Urothelium cell line (cell line): ENCODE results near the gene PPARG.

Experiments used
- DNase-seq: peaks from one replicate; pipeline ENCODE4 v3.0.0; 2011; ENCODE audit warnings: low spot score, mixed read lengths
- FAIRE-seq: peaks from 2 replicates; lab custom pipeline; 2011; peaks lifted over from hg19 to GRCh38; lab: Jason Lieb, UNC

PPARG gene

GRCh38 chr3:12308517-12308916, 19.6 kb downstream of the PPARG start:
- FAIRE-seq: no peak
- DNase-seq: peak; percentile 41

- DNase-seq (no peak), FAIRE-seq (no peak)
Measured at GRCh38 chr3:12309716-12310115, 20.8 kb downstream of the PPARG start.

DNA sequence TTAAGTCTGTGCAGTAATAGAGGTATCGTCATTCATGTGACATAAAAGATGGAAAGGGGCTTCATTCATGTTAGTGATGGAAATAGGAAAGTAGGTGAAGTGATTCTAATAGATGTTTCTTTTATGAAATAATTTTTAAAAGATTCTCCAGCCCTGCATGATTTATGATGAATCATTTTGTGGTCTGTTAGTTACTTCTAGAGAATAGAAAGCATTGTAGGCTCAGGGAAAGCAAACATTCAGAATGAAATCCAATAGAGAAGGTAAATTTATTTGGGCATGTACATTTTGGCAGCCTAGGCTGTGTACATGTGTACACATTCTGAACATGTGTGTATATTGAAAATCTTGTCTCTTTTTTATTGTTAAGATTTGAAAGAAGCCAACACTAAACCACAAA, 23.1 kb downstream of the PPARG start:
- FAIRE-seq (no peak), DNase-seq (no peak)

DNA sequence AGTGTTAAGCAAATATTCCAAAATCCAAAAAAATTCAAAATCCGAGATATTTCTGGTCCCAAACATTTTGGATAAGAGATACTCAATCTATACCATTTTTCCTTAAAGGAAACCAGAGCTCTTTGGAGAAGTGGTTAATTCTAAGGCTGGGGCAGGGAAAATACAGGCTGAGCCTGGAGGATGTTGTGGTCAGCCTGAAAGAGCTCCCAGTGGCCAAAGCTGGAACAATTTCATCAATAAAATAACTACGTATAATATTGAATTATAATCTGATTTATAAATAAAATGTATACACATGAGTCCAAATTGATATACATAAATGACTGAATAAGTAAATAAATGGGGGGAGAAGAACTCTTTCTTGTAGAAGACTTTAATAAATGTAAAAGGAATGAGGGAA, 24.6 kb downstream of the PPARG start:
- DNase-seq (no peak), FAIRE-seq (no peak)

DNA sequence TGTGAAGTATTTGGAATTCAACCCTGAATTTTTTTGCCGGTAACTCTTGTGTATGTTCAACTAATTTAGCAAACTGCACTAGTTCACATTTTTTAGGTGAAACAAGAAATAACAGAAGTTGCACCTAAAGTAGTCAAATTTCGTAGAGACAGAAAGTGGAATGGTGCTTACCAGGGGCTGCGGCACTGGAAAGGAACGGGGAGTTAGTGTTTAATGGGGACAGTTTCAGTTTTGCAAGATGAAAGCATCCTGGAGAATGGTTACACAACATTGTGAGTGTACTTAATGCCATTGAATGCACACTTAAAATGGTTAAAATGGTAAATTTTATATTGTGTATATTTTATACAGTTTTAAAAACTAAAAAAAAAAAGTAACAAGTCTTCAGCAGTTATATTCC, 27.4 kb downstream of the PPARG start:
- no peak for DNase-seq
- no peak for FAIRE-seq

DNA sequence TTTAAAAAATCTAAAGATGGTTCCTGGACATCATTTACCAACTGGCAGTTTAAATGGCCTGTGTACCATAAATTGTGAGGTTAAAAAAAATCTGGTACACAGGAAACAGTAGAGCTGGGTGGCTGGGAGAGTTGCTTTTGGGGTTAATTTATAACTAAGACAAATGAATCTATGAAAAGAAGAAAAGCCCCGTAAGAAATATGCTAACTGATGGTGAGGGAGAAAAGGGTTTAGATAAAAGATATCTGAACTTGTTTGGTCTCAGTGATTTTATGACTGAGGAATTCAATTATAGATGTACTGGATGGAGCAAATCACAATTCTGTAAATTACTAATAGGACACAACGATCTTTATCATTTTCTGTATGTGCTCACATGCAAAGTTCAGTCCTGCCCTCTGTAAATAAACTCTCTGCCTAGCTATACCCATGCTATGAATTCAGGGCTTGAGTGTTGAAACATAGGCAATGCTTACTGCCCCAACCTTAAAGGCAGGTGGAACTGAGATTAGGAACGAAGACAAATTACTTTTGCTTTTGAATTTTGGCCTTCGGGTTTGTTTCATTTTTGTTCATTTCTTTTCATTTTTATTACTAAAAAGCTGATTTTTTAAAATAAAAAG, 28.0 kb downstream of the PPARG start:
- no peak for FAIRE-seq
- DNase-seq: no peak

DNA sequence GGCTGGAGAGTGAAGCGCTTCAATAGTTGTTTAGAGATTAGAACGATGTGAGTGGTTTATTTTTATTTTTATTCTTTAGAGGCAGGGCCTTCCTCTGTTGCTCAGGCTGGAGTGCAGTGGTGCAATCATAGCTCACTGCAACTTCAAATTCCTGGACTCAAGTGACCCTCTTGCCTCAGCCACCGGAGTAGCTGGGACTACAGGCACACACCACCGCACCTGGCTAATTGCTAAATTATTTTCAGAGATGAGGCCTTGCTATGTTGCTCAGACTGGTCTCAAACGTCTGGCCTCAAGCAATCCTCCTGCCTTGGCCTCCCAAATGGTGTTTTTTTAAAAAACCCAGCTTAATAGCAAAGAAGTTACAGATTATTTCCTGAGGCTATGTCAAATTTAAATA, 29.0 kb downstream of the PPARG start:
- no peak for FAIRE-seq

GRCh38 chr3:12318758-12319621, 30.1 kb downstream of the PPARG start:
- DNase-seq: no peak
- no peak for FAIRE-seq

More for the DNA sequence above, 29.0 kb downstream of the PPARG start:
- no peak for DNase-seq

- DNase-seq (no peak), FAIRE-seq (no peak)
Measured at GRCh38 chr3:12321015-12321414, 32.1 kb downstream of the PPARG start.

DNA sequence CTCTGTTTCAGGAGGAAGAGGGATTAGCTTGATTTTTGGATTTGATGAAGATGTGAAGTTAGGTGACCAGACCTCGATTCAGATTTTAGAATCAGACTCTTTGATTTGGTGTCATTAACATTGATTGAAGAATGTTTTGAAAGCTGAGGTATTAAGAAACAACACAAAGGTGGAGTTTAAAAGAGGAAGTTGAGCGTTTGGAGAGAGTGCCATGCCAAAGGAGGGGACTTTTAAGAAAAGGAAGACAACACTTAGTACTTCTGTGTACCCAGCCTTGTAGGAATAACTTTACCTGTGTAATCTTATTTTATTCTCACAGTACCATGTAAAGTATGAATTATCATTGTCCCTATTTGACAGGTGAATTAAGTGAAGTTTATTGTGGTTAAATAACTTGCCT, 34.4 kb downstream of the PPARG start:
- no peak for FAIRE-seq
- no peak for DNase-seq

GRCh38 chr3:12325586-12326515, 37.0 kb downstream of the PPARG start:
- no peak for FAIRE-seq
- no peak for DNase-seq

- DNase-seq (no peak), FAIRE-seq (no peak)
Measured at GRCh38 chr3:12327021-12327420, 38.2 kb downstream of the PPARG start.

DNA sequence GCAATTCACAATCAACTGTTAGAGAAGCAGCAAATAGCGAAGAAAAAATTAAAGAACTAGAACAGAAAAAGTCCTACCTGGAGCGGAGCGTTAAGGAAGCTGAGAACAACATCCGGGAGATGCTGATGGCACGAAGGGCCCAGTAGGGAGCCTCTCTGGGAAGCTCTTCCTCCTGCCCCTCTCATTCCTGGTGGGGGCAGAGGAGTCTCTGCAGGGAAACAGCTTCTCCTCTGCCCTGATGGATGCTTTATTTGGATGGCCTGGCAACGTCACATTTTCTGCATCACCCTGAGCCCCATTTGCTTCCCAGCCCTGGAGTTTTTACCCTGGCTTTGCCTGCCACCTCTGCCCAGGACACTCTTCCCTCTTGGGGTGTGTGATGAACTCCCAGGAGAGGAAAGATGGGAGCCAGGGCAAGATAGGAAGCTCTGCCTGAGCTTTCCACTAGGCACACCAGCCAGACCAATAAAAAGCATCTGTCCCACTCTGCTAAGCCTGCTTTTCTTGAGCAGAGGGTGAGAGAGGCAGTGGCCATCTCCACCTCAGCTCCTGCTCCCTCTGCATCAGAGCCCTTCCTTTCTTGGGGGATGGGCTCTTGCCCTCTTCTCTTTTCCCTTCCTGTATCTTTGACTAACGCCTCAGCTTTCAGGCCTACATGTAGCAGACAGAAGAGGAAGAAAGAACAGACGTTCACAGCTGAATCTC, 39.4 kb downstream of the PPARG start:
- no peak for DNase-seq
- FAIRE-seq: no peak

DNA sequence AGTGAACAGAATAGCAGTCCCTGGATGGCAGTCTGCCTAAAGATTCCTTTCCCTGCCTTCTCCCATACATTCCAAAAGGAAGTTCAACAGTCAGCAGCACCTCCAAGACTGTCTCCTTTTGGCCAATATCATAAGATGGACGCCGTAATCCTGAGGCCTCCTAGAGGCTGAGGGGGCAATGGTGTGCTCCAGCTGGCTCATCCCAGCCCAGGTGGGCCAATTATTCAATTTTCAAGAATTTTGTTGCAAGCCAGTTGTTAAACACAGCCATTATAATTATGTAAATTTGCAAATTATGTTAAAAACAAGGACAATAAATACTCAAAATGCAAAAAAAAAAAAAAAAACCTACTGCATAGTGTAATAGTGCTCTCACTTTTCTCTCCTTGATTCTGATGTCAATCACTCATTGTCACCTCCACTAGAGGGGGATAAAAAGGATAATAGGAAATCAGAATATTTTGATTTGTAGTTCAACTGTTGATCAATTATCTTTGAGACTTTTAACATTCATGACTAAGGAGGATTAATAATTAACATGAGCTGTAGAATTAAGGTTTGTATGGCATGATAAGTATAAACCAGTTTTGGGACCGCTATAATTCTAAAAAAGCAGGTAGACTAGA, 40.1 kb downstream of the PPARG start:
- no peak for DNase-seq
- no peak for FAIRE-seq

DNA sequence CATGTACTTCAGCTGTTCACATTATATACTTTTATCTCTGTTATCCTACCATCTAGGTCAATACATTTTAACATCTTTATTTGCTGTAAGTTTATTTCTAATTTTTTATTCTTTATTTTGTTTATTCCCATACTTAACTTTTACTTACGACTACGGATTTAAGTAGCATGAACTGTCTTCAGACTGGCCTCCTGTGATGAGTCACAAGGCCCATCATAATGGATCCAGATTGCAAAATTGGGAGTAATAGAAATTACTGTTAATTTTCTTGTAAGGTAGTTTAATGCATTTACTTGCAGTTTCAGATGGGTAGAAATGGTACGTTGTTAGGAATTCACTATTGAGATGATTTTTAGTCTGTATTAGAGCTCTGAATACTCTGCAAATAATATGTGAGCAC, 45.9 kb downstream of the PPARG start:
- FAIRE-seq: no peak
- DNase-seq: no peak

GRCh38 chr3:12335421-12335820, 46.6 kb downstream of the PPARG start:
- no peak for FAIRE-seq
- DNase-seq: no peak

DNA sequence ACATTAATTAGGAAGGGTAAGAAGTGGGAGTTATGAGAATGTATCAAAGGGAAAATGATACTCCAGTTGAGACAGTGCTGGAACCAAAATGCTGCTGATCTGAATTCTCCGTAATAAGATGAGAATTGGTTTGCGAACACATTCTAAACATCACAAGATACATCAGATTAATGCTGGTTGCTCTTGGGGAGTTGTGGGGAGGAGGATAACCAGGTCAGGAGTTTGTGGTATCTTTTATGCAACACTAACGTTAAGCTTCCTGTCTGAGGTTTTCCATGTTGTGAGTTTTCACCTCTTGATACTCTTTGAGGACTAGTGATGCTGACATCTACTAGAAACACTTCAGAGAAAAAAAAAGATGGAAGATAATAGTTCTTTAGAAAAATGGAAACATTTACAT, 47.2 kb downstream of the PPARG start:
- no peak for FAIRE-seq
- DNase-seq: no peak

GRCh38 chr3:12338595-12339546, 50.0 kb downstream of the PPARG start:
- FAIRE-seq (no peak), DNase-seq (no peak)
